Measurements from ENCODE around the gene RPS29. TPM values are rescaled to one million over a fixed set of nuclear protein-coding genes. Genes with fewer than 3 reads are reported as not detected.

The RPS29 gene
- total RNA-seq, 1 experiment from 2014 or later: 866 TPM

GRCh38 chr14:49538852-49539251 is 47.3 kb downstream of the RPS29 start:
- intact Hi-C loops (cut with micrococcal nuclease; ENCODE audit: unreplicated experiment): no loop called here
- H3K4me1 ChIP-seq (ENCODE audit: control insufficient read depth, insufficient read depth, low read length): no peaks in the 10 kb centered on the region
- ATAC-seq (no peak), DNase-seq (ENCODE audit: low read depth, low spot score) (no peak)
- no peaks in the 10 kb centered on the region for H3K36me3 ChIP-seq (ENCODE audit: control insufficient read depth, insufficient read depth, low read length)
- CTCF ChIA-PET: no interaction called here
- no TSS peak for BruUV-seq (replicated peaks)
- H3K4me3 ChIP-seq (ENCODE audit: low read depth in 2 of 2, low read length in 2 of 2): no peak overlapping the region
- no peak for TF ChIP-seq CTCF (IDR thresholded peaks at IDR 0.05)
- TF ChIP-seq POLR2AphosphoS5 (IDR thresholded peaks at IDR 0.05; ENCODE audit: low read depth, low read length): no peak
- TF ChIP-seq TCF7L2 (IDR thresholded peaks at IDR 0.05; ENCODE audit: low read depth, low read length): no peak
- TF ChIP-seq REST (IDR thresholded peaks at IDR 0.05; ENCODE audit: insufficient read depth in 1 of 2, low read depth in 2 of 2, low read length in 1 of 2): no peak
- TF ChIP-seq SIN3A (IDR thresholded peaks at IDR 0.05; ENCODE audit: borderline replicate concordance, insufficient read depth, low read depth, low read length): no peak
- H3K9me3 ChIP-seq (ENCODE audit: control insufficient read depth, insufficient read depth, low read depth, low read length): no peaks in the 10 kb centered on the region
- in situ Hi-C loops (cut with HindIII; ENCODE audit: low pct_unique_long_range_greater_than_20kb, low sequenced_read_pairs): no loop called here
- POLR2A ChIA-PET: no interaction called here
- H3K27ac ChIP-seq (ENCODE audit: low read length): no peak overlapping the region
- no peaks in the 10 kb centered on the region for H3K27me3 ChIP-seq (ENCODE audit: control insufficient read depth, insufficient read depth, low read length)

Other genes starting within 250 kb of the RPS29 start
- 23.3 TPM for gene LRR1, start 12.6 kb upstream of the RPS29 start, total RNA-seq (2021; ENCODE audit: unreplicated experiment)
- 136 TPM for gene RPL36AL, start 34.2 kb upstream of the RPS29 start, total RNA-seq (2021; ENCODE audit: unreplicated experiment)
- 51.4 TPM for gene MGAT2, start 34.4 kb upstream of the RPS29 start, total RNA-seq (2021; ENCODE audit: unreplicated experiment)
- gene DNAAF2, start 48.9 kb upstream of the RPS29 start, total RNA-seq (2021; ENCODE audit: unreplicated experiment): 8.2 TPM
- 17.4 TPM for gene POLE2, start 101.8 kb upstream of the RPS29 start, total RNA-seq (2021; ENCODE audit: unreplicated experiment)
- 1.3 TPM for gene KLHDC1, start 106.7 kb upstream of the RPS29 start, total RNA-seq (2021; ENCODE audit: unreplicated experiment)
- gene KLHDC2, start 181.8 kb upstream of the RPS29 start, total RNA-seq (2021; ENCODE audit: unreplicated experiment): 24.5 TPM

Measured in Panc1 (cell line).